PC-9 (cell line): Measurements from ENCODE around the gene SHE. TPM values are rescaled to one million over a fixed set of nuclear protein-coding genes. Genes with fewer than 3 reads are reported as not detected.

Experiments
- BruUV-seq: library from RNA; stranded (reverse); fragments of 400-500 nt; replicated peaks from 2 replicates; lab custom pipeline; 2021; lab: Mats Ljungman, UMichigan
- CTCF ChIA-PET: fragments of 300-600 bp; sonication (Branson Sonifier 250); formaldehyde crosslinking; loops from one replicate; lab custom pipeline; 2022; ENCODE audit warnings: antibody characterized with exemption; lab: Charles Lee
- POLR2A ChIA-PET: fragments of 300-600 bp; sonication (Branson Sonifier 250); formaldehyde crosslinking; loops from one replicate; lab custom pipeline; 2022; ENCODE audit warnings: antibody characterized with exemption; ENCODE audit not compliant: unreplicated experiment; lab: Charles Lee
- DNase-seq, 2 experiments: peaks; one replicate each; pipeline versions ENCODE4 v3.0.0 to v3.0.0-alpha.2; 2015 to 2022; ENCODE audit warnings: mixed read lengths in 1 of 2
- H2AFZ ChIP-seq: fragments of 200-600 bp; sonication (generic); 2 replicates; pipeline ENCODE4 v1.8.1; 2017; ENCODE audit warnings: antibody characterized with exemption
- H3F3A ChIP-seq: fragments of 200-600 bp; sonication (generic); 2 replicates; pipeline ENCODE4 v1.8.1; 2017; ENCODE audit warnings: antibody characterized with exemption, mild to moderate bottlenecking, low read depth; ENCODE audit not compliant: insufficient read depth
- H3K27ac ChIP-seq: fragments of 200-600 bp; sonication (generic); 2 replicates; pipeline ENCODE4 v1.6.1; 2016; ENCODE audit warnings: mixed run types
- H3K27me3 ChIP-seq: fragments of 200-600 bp; sonication (generic); 2 replicates; pipeline ENCODE4 v1.6.1; 2016; ENCODE audit warnings: low read depth, mixed run types; ENCODE audit not compliant: insufficient read depth
- H3K36me3 ChIP-seq: fragments of 200-600 bp; sonication (generic); 2 replicates; pipeline ENCODE4 v1.6.1; 2016; ENCODE audit warnings: low read depth, mixed run types
- H3K4me1 ChIP-seq: fragments of 200-600 bp; sonication (generic); replicated peaks from 2 replicates; pipeline ENCODE4 v1.6.1; 2016; ENCODE audit warnings: mixed run types; ENCODE audit not compliant: insufficient read depth
- H3K4me2 ChIP-seq: fragments of 200-600 bp; sonication (generic); 2 replicates; pipeline ENCODE4 v1.6.1; 2017; ENCODE audit warnings: mixed run types
- H3K4me3 ChIP-seq: fragments of 200-600 bp; sonication (generic); 2 replicates; pipeline ENCODE4 v1.6.1; 2016; ENCODE audit warnings: mixed run types
- H3K79me2 ChIP-seq: fragments of 200-600 bp; sonication (generic); 2 replicates; pipeline ENCODE4 v1.6.1; 2017; ENCODE audit warnings: low read depth, mixed run types
- H3K9me2 ChIP-seq: fragments of 200-600 bp; sonication (generic); 2 replicates; pipeline ENCODE4 v1.8.1; 2017; ENCODE audit warnings: mild to moderate bottlenecking; ENCODE audit not compliant: insufficient read depth
- H3K9me3 ChIP-seq: fragments of 200-600 bp; sonication (generic); 2 replicates; pipeline ENCODE4 v1.8.1; 2016; ENCODE audit warnings: low read depth; ENCODE audit not compliant: insufficient read depth
- H4K20me1 ChIP-seq: fragments of 200-600 bp; sonication (generic); 2 replicates; pipeline ENCODE4 v1.8.1; 2017; ENCODE audit not compliant: insufficient read depth
- CTCF ChIP-seq: fragments of 200-600 bp; sonication (generic); conservative IDR thresholded peaks from 2 replicates; pipeline ENCODE4 v1.6.1; 2017; ENCODE audit warnings: mixed run types, antibody characterized with exemption, mild to moderate bottlenecking, moderate library complexity
- EZH2 ChIP-seq: fragments of 200-600 bp; sonication (generic); IDR thresholded peaks from 2 replicates; pipeline ENCODE4 v1.8.0; 2017; ENCODE audit warnings: antibody characterized with exemption, low read depth
- intact Hi-C: fragments of 100-400 bp; cut with micrococcal nuclease; formaldehyde crosslinking; loops from one replicate; pipeline ENCODE4 v1.10.0; 2022; ENCODE audit not compliant: unreplicated experiment
- total RNA-seq: library from RNA; stranded (reverse); gene quantifications from 2 replicates; pipeline ENCODE4 v1.2.3, GENCODE V29; 2021

SHE gene
- total RNA-seq, 1 experiment from 2014 or later = not detected

- no TSS peak for BruUV-seq
- Histone ChIP-seq H4K20me1 (no peaks in the 10 kb centered on the region), H3K4me3 (no peak overlapping the region), H2AFZ (no peak overlapping the region), H3K9me2 (no peaks in the 10 kb centered on the region), H3K36me3 (no peaks in the 10 kb centered on the region), H3F3A (peaks cover 15% of the 10 kb centered on the region; the same call in 1 of the 2 replicates), H3K27ac (no peak overlapping the region), H3K4me2 (no peak overlapping the region), H3K79me2 (no peaks in the 10 kb centered on the region), H3K4me1 (no peaks in the 10 kb centered on the region), H3K9me3 (no peaks in the 10 kb centered on the region), H3K27me3 (peaks cover 43% of the 10 kb centered on the region)
- DNase-seq = no peak
- ChIA-PET POLR2A (interaction anchor here (0.6 kb wide), 1 partner anchor 33 kb away, joined by 3 read pairs; no protein-coding TSS in a partner anchor), CTCF (interaction anchor here (0.7 kb wide), 1 partner anchor 276 kb away, joined by 3 read pairs; no protein-coding TSS in a partner anchor)
- intact Hi-C loops = loop anchor here (10.0 kb wide), 1 partner anchor 390 kb away; the partner anchor contains the start of gene KCNN3
- TF ChIP-seq CTCF = no peak
- no peak for TF ChIP-seq EZH2
Observed at GRCh38 chr1:154485106-154485505, 17.1 kb downstream of the SHE start.

DNA sequence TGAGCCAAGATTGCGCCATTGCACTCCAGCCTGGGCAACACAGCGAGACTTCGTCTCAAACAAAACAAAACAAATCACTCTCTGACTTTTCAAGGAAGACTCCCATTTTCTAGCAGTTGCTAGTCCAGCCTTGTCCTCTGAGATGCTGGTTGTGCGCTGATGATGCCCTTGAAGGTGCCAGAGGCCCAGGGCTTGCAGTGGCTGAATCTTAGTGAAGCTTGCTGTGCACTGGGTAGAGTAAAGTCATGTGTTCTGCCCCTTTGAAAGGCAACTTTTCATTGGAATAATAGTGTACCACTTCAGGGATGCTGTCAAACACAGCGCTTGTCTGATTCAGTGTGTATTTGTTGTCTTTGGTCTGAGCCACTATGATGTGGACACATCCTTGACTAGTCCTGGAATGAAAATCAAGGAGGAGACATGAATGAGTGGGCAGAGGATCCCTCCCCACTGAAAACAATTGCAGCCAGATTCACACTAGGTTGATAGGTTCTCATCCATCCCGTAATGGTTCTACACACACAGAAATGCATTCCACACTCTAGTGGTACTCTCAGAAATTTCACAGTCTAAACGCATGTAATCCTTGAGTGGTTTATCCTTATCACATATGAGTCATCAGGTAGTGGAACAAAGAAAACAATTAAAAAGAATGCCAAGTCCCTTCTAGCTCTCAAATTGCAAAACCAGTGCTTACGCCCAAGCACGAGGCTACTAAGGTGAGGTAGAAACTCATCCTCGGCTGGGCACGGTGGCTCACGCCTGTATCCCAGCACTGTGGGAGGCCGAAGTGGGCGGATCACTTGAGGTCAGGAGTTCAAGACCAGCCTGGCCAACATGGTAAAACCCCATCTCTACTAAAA, 18.0 kb downstream of the SHE start:
- H3K4me3 ChIP-seq = no peak overlapping the region
- no peaks in the 10 kb centered on the region for H3K79me2 ChIP-seq
- POLR2A ChIA-PET = interaction anchor here (0.6 kb wide), 2 partner anchors 34 to 264 kb away, joined by 3 read pairs; partner anchors contain the start of gene UBAP2L
- no peak overlapping the region for H3K4me2 ChIP-seq
- BruUV-seq = no TSS peak
- TF ChIP-seq CTCF (no peak), EZH2 (no peak)
- H4K20me1 ChIP-seq = no peaks in the 10 kb centered on the region
- intact Hi-C loops = loop anchor here (1.0 to 10.0 kb wide), 2 partner anchors 391 to 599 kb away; partner anchors contain the start of gene KCNN3
- peak; percentile 47 to 83 for DNase-seq
- H3F3A ChIP-seq = peaks cover 15% of the 10 kb centered on the region; the same call in 1 of the 2 replicates
- no peaks in the 10 kb centered on the region for H3K9me3 ChIP-seq
- H3K36me3 ChIP-seq = no peaks in the 10 kb centered on the region
- peaks cover 34% of the 10 kb centered on the region for H3K27me3 ChIP-seq
- no peak overlapping the region for H2AFZ ChIP-seq
- H3K4me1 ChIP-seq = no peaks in the 10 kb centered on the region
- CTCF ChIA-PET = interaction anchor here (0.6 to 0.7 kb wide), 2 partner anchors 61 to 277 kb away, joined by 3 read pairs; no protein-coding TSS in a partner anchor
- H3K27ac ChIP-seq = no peak overlapping the region
- H3K9me2 ChIP-seq = no peaks in the 10 kb centered on the region

DNA sequence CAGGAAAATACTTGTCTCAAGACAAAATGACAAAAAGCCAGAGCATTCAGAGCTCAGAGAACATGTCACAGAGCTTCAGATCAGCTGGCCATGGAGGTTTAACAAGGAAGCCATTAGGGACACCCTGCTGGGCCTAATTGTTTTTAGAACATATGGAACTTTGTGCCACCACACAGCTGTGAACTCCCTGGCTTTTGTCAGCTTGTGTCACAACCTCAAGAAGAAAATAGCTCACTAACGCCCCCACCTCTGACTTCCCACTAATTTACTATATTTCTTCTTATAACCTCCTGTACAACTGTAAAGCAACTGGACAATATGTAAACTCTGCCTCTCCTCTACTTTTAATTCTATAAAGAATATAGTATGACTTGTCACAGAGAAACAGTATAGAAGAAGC, 21.2 kb downstream of the SHE start:
- Histone ChIP-seq H3K27ac (no peak overlapping the region), H3K79me2 (no peaks in the 10 kb centered on the region), H3K9me3 (no peaks in the 10 kb centered on the region), H3F3A (peaks cover 26% of the 10 kb centered on the region), H2AFZ (no peak overlapping the region), H4K20me1 (no peaks in the 10 kb centered on the region), H3K4me3 (no peak overlapping the region), H3K27me3 (peaks cover 10% of the 10 kb centered on the region; the same call in 1 of the 2 replicates), H3K9me2 (no peaks in the 10 kb centered on the region), H3K4me2 (no peak overlapping the region), H3K4me1 (0 out of 2 replicates have a peak, but pooled peaks cover 11% of the 10 kb centered on the region), H3K36me3 (no peaks in the 10 kb centered on the region)
- ChIA-PET CTCF (interaction anchor here (0.6 to 2.6 kb wide), 2 partner anchors 8 to 66 kb away, joined by 6 to 12 read pairs; no protein-coding TSS in a partner anchor), POLR2A (no interaction called here)
- intact Hi-C loops = loop anchor here (10.0 kb wide), 1 partner anchor 394 kb away; the partner anchor contains the start of gene KCNN3
- BruUV-seq = no TSS peak
- TF ChIP-seq CTCF = no peak
- no peak for TF ChIP-seq EZH2
- no peak for DNase-seq
